ENCODE results near the gene STARD3NL.
"Not testable (repeated sequence)": the region's sequence is repeated elsewhere in the genome, so short reads cannot be mapped to it uniquely, and the experiment has no call there.

STARD3NL gene

GRCh38 chr7:38270405-38270804, 92.4 kb downstream of the STARD3NL start:
- not testable (repeated sequence) for DNase-seq

- no peak for DNase-seq
These were observed 95.4 kb downstream of the STARD3NL start, which contains the start of gene TARP for GRCh38 chr7:38273286-38273995. TARP (minus strand) TSS chr7:38273636.

GRCh38 chr7:38274486-38274885, 96.4 kb downstream of the STARD3NL start:
- DNase-seq, result no peak

- no peak for DNase-seq
These were observed 97.0 kb downstream of the STARD3NL start for GRCh38 chr7:38274927-38275620.

- DNase-seq, result no peak
These were observed 98.2 kb downstream of the STARD3NL start for GRCh38 chr7:38276096-38276877.

- no peak for DNase-seq
These were observed 102.0 kb downstream of the STARD3NL start for GRCh38 chr7:38280000-38280399.

All from NCI-H524 treated with DMSO at 0.1 percent for 48 hours (cell line).